Brain microvascular endothelial cell (primary cell): ENCODE results near the gene CALD1.

Source experiments
- DNase-seq: peaks from one replicate; pipeline ENCODE4 v3.0.0-alpha.2; 2020
- H3K27ac ChIP-seq: fragments of 250-450 bp; sonication (Bioruptor Pico); 2 replicates; pipeline ENCODE4 v1.5.1; 2020; ENCODE audit warnings: mild to moderate bottlenecking, moderate library complexity
- H3K27me3 ChIP-seq: fragments of 250-450 bp; sonication (Bioruptor Pico); replicated peaks from 2 replicates; pipeline ENCODE4 v1.5.1; 2020; ENCODE audit warnings: mild to moderate bottlenecking
- H3K36me3 ChIP-seq: fragments of 250-450 bp; sonication (Bioruptor Pico); replicated peaks from 2 replicates; pipeline ENCODE4 v1.5.1; 2020; ENCODE audit warnings: mild to moderate bottlenecking
- H3K4me3 ChIP-seq: 2 replicates; pipeline ENCODE4 v1.5.1; 2011; ENCODE audit warnings: low read depth, mild to moderate bottlenecking, control low read depth, low read length, moderate library complexity
- CTCF ChIP-seq: IDR thresholded peaks from 2 replicates; pipeline ENCODE4 v1.5.1; 2011; ENCODE audit warnings: low read depth, mild to moderate bottlenecking, moderate library complexity, low read length, control low read depth, inconsistent platforms; ENCODE audit errors: missing control alignments
- in situ Hi-C: cut with HindIII; loops from 2 replicates; pipeline ENCODE4 v1.10.0; 2017; ENCODE audit warnings: low sequenced_read_pairs, low pct_ligation_motif_present

The CALD1 gene

GRCh38 chr7:134826105-134826504 lies 46.7 kb downstream of the CALD1 start:
- TF ChIP-seq CTCF = no peak
- H3K36me3 ChIP-seq = peaks cover 2% of the 10 kb centered on the region
- no peaks in the 10 kb centered on the region for H3K27me3 ChIP-seq
- H3K4me3 ChIP-seq = no peak overlapping the region
- in situ Hi-C loops = no loop called here
- H3K27ac ChIP-seq = peak overlapping the region; percentile 91
- peak; percentile 92 for DNase-seq

- TF ChIP-seq CTCF = no peak
- no peaks in the 10 kb centered on the region for H3K27me3 ChIP-seq
- H3K27ac ChIP-seq = peak overlapping the region; percentile 91
- H3K36me3 ChIP-seq = peaks cover 2% of the 10 kb centered on the region
- in situ Hi-C loops = no loop called here
- no peak overlapping the region for H3K4me3 ChIP-seq
- DNase-seq = no peak
Observed at GRCh38 chr7:134827436-134827835, 48.0 kb downstream of the CALD1 start.

- Histone ChIP-seq H3K36me3 (peaks cover 2% of the 10 kb centered on the region), H3K27ac (peak overlapping the region; percentile 91), H3K27me3 (no peaks in the 10 kb centered on the region), H3K4me3 (no peak overlapping the region)
- in situ Hi-C loops = no loop called here
- TF ChIP-seq CTCF = no peak
- DNase-seq = peak; percentile 71
Observed at GRCh38 chr7:134827889-134828288, 48.5 kb downstream of the CALD1 start.

- DNase-seq = no peak
- Histone ChIP-seq H3K27me3 (no peaks in the 10 kb centered on the region), H3K36me3 (peaks cover 4% of the 10 kb centered on the region), H3K4me3 (no peak overlapping the region), H3K27ac (peak overlapping the region; percentile 91)
- no peak for TF ChIP-seq CTCF
- in situ Hi-C loops = no loop called here
Observed at GRCh38 chr7:134828361-134828760, 48.9 kb downstream of the CALD1 start.

GRCh38 chr7:134829380-134829986 lies 50.0 kb downstream of the CALD1 start:
- no peaks in the 10 kb centered on the region for H3K27me3 ChIP-seq
- no peak overlapping the region for H3K4me3 ChIP-seq
- DNase-seq = no peak
- peaks cover 7% of the 10 kb centered on the region for H3K36me3 ChIP-seq
- peak overlapping the region; percentile 91 for H3K27ac ChIP-seq
- no peak for TF ChIP-seq CTCF
- in situ Hi-C loops = no loop called here

- Histone ChIP-seq H3K36me3 (peaks cover 7% of the 10 kb centered on the region), H3K4me3 (no peak overlapping the region), H3K27me3 (no peaks in the 10 kb centered on the region), H3K27ac (peak overlapping the region; percentile 100)
- DNase-seq = peak; percentile 63
- in situ Hi-C loops = no loop called here
- TF ChIP-seq CTCF = no peak
Observed at GRCh38 chr7:134831862-134832261, 52.4 kb downstream of the CALD1 start.
